GM19395 (cell line): ENCODE results near the gene DDX23.
A peak's percentile ranks its signal among the peaks of the same experiment; 100 is the strongest.
"Not testable (repeated sequence)": the region's sequence is repeated elsewhere in the genome, so short reads cannot be mapped to it uniquely, and the experiment has no call there.

Experiments used
- ATAC-seq: cut with Tn5 transposase; IDR thresholded peaks from one replicate; pipeline ENCODE4 v1.9.1; 2021; ENCODE audit warnings: mild to moderate bottlenecking, moderate library complexity; ENCODE audit not compliant: unreplicated experiment

Gene DDX23

GRCh38 chr12:48851883-48852733, at the start of gene DDX23:
Gene DDX23, minus strand, starts transcription at chr12:48852163. Its CDS starts 6,381 bp downstream, at chr12:48845782.
- ATAC-seq: peak; percentile 94

- ATAC-seq: no peak
Observed at GRCh38 chr12:48901278-48901677, 49.3 kb upstream of the DDX23 start.

GRCh38 chr12:48899651-48900050, 47.7 kb upstream of the DDX23 start:
- no peak for ATAC-seq

GRCh38 chr12:48894271-48894670, 42.3 kb upstream of the DDX23 start:
- no peak for ATAC-seq

GRCh38 chr12:48890657-48891418, 38.9 kb upstream of the DDX23 start:
- no peak for ATAC-seq

GRCh38 chr12:48889679-48890078, 37.7 kb upstream of the DDX23 start:
- no peak for ATAC-seq

- no peak for ATAC-seq
Observed at GRCh38 chr12:48883305-48884161, 31.6 kb upstream of the DDX23 start.

- no peak for ATAC-seq
Observed at GRCh38 chr12:48882972-48883304, 31.0 kb upstream of the DDX23 start.

GRCh38 chr12:48882315-48882687, 30.3 kb upstream of the DDX23 start:
- no peak for ATAC-seq

- no peak for ATAC-seq
Observed at GRCh38 chr12:48881686-48882314, 29.8 kb upstream of the DDX23 start.

- no peak for ATAC-seq
Observed at GRCh38 chr12:48880647-48881046, 28.7 kb upstream of the DDX23 start.

GRCh38 chr12:48878548-48878947, 26.6 kb upstream of the DDX23 start:
- no peak for ATAC-seq

GRCh38 chr12:48875944-48876515, 24.1 kb upstream of the DDX23 start:
- no peak for ATAC-seq

- not testable (repeated sequence) for ATAC-seq
Observed at GRCh38 chr12:48873534-48873933, 21.6 kb upstream of the DDX23 start.

- ATAC-seq: no peak
Observed at GRCh38 chr12:48873096-48873495, 21.1 kb upstream of the DDX23 start.

GRCh38 chr12:48869191-48869590, 17.2 kb upstream of the DDX23 start:
- no peak for ATAC-seq

GRCh38 chr12:48868451-48868850, 16.5 kb upstream of the DDX23 start:
- no peak for ATAC-seq

- peak; percentile 56 for ATAC-seq
Observed at GRCh38 chr12:48866052-48866711, 14.2 kb upstream of the DDX23 start.

- ATAC-seq: peak; percentile 95
Observed at GRCh38 chr12:48865281-48866051, 13.5 kb upstream of the DDX23 start, which contains the start of gene RND1. Gene RND1, minus strand, starts transcription at chr12:48865870. Its CDS starts 103 bp downstream, at chr12:48865767.
